GM12865 (cell line): ENCODE measurements around the gene MAB21L4.

ENCODE experiments used
- DNase-seq: peaks from one replicate; pipeline ENCODE4 v3.0.0; 2010; ENCODE audit warnings: low read depth
- H3K4me3 ChIP-seq: 2 replicates; pipeline ENCODE4 v1.5.1; 2011; ENCODE audit warnings: mild to moderate bottlenecking, low read depth, low read length, control low read depth
- TF ChIP-seq, protein P1 (sequence below): IDR thresholded peaks from 2 replicates; pipeline ENCODE4 v1.5.1; 2011; ENCODE audit warnings: low read length, control low read depth, low read depth, inconsistent platforms; ENCODE audit not compliant: insufficient read depth; ENCODE audit errors: missing control alignments

Gene MAB21L4

GRCh38 chr2:240895656-240896388, at the start of gene MAB21L4:
Gene MAB21L4, minus strand, starts transcription at chr2:240896156. Its CDS starts 159 bp downstream, at chr2:240895997.
- TF ChIP-seq, protein P1, sequence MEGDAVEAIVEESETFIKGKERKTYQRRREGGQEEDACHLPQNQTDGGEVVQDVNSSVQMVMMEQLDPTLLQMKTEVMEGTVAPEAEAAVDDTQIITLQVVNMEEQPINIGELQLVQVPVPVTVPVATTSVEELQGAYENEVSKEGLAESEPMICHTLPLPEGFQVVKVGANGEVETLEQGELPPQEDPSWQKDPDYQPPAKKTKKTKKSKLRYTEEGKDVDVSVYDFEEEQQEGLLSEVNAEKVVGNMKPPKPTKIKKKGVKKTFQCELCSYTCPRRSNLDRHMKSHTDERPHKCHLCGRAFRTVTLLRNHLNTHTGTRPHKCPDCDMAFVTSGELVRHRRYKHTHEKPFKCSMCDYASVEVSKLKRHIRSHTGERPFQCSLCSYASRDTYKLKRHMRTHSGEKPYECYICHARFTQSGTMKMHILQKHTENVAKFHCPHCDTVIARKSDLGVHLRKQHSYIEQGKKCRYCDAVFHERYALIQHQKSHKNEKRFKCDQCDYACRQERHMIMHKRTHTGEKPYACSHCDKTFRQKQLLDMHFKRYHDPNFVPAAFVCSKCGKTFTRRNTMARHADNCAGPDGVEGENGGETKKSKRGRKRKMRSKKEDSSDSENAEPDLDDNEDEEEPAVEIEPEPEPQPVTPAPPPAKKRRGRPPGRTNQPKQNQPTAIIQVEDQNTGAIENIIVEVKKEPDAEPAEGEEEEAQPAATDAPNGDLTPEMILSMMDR, result no peak
- no peak within 1 kb of the TSS for H3K4me3 ChIP-seq
- DNase-seq, result no peak

- H3K4me3 ChIP-seq, result no peak overlapping the region
- TF ChIP-seq, protein P1, result no peak
- no peak for DNase-seq
Measured at GRCh38 chr2:240936106-240936505, 40.1 kb upstream of the MAB21L4 start.

GRCh38 chr2:240935103-240935876, 39.3 kb upstream of the MAB21L4 start:
- no peak overlapping the region for H3K4me3 ChIP-seq
- DNase-seq, result no peak
- TF ChIP-seq, protein P1, result no peak

- no peak for DNase-seq
- no peak overlapping the region for H3K4me3 ChIP-seq
- TF ChIP-seq, protein P1, result no peak
Measured at GRCh38 chr2:240934701-240935102, 38.7 kb upstream of the MAB21L4 start.

- TF ChIP-seq, protein P1, result no peak
- H3K4me3 ChIP-seq, result no peak overlapping the region
- no peak for DNase-seq
Measured at GRCh38 chr2:240933966-240934700, 38.2 kb upstream of the MAB21L4 start.

DNA sequence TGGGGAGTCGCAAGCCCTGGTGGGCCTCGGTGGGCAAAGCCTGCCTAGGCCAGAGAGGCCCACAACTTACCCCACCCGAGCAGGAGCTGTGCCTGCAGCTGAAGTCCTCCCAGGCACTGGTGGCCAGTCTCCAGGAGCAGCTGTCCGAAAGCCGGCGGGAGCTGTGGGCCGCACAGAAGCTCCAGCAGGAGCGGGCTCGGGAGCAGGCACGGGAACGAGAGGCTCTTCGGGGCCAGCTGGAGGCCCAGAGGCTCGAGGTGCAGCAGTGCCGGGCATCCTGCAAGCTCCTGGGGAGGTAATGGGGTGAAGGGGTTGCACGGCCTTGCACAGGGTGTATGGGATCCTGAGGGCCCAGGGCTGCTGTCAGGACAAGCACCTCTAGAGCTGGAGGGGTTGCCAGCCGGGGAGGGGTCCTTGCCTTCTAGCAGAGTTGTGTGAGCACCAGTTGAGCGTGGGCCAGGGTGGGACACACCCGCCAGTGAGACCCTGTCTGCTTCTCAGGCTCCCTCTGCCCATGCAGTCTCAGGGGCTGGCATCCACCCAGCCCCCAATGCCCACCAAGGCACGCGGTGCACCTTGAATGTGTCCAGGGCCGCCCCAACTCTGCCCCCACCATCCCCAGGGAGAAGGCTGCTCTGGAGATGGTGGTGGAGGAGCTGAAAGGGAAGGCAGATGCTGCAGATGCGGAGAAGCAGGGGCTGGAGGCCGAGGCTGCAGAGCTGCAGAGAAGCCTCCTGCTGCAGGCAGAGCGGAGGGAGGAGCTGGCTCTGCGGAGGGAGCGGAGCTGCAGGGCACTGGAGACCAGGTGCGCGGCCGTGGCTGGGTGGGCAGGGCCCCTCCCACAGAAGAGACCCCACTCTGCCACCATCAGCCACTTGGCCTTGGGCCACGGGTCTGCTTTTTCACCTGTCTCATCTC, 37.4 kb upstream of the MAB21L4 start:
- TF ChIP-seq, protein P1, result no peak
- DNase-seq, result no peak
- no peak overlapping the region for H3K4me3 ChIP-seq
